ENCODE data around the gene CDC14A. TPM values are rescaled to one million over a fixed set of nuclear protein-coding genes. Genes with fewer than 3 reads are reported as not detected.

The CDC14A gene
- total and polyA plus RNA-seq, 2 of the 8 experiments (the other 6 are each of a cell fraction or from before 2014, with no cell fraction given) = 3.2 to 8.9 TPM

GRCh38 chr1:100545855-100546254, 193.5 kb downstream of the CDC14A start:
- H4K91ac ChIP-seq (replicated peaks; ENCODE audit: insufficient read length, low read length) = no peak overlapping the region
- no peak overlapping the region for H3K9ac ChIP-seq (replicated peaks in 1 of 4; ENCODE audit: extremely low read depth in 1 of 4, low read depth in 3 of 4, low read length in 3 of 4)
- H2BK15ac ChIP-seq (ENCODE audit: low read length) = no peak overlapping the region
- no peak overlapping the region for H3K14ac ChIP-seq (ENCODE audit: insufficient read length)
- H2BK12ac ChIP-seq (ENCODE audit: low read depth, low read length) = no peak overlapping the region
- TF ChIP-seq EP300 (IDR thresholded peaks at IDR 0.05; ENCODE audit: borderline replicate concordance in 1 of 2, low read depth in 2 of 2, low read length in 2 of 2) = no peak
- TF ChIP-seq GABPA (IDR thresholded peaks at IDR 0.05; ENCODE audit: borderline replicate concordance, insufficient read depth, low read length) = no peak
- H2BK5ac ChIP-seq (ENCODE audit: low read depth, low read length) = no peak overlapping the region
- H3K4me2 ChIP-seq (ENCODE audit: insufficient read depth in 1 of 2, low read depth in 2 of 2, low read length in 2 of 2) = no peak overlapping the region
- no peak overlapping the region for H3K23ac ChIP-seq (ENCODE audit: insufficient read length)
- no peaks in the 10 kb centered on the region for H3K4me1 ChIP-seq (replicated peaks in 1 of 4; ENCODE audit: control insufficient read depth in 3 of 4, insufficient read depth in 4 of 4, low read length in 3 of 4)
- H3K27me3 ChIP-seq (replicated peaks in 1 of 4; ENCODE audit: control insufficient read depth in 3 of 4, extremely low read depth in 1 of 4, insufficient read depth in 3 of 4, low read length in 3 of 4) = peaks cover 3 to 6% (median 5%) of the 10 kb centered on the region in 4 experiments; a peak in 6 of 7 replicates
- no peak overlapping the region for H3K4me3 ChIP-seq (ENCODE audit: extremely low read depth in 1 of 4, insufficient read depth in 2 of 4, low read depth in 3 of 4, low read length in 4 of 4)
- POLR2A ChIA-PET (ENCODE audit: partially characterized antibody) = no interaction called here
- H3K79me1 ChIP-seq (ENCODE audit: low read depth, low read length) = no peaks in the 10 kb centered on the region
- no peak overlapping the region for H3K56ac ChIP-seq (replicated peaks; ENCODE audit: insufficient read length, low read depth, low read length)
- no peaks in the 10 kb centered on the region for H3K79me2 ChIP-seq (ENCODE audit: control insufficient read depth in 1 of 2, insufficient read depth in 2 of 2, low read length in 2 of 2)
- no peaks in the 10 kb centered on the region for H4K20me1 ChIP-seq (replicated peaks in 1 of 2; ENCODE audit: control insufficient read depth in 1 of 2, insufficient read depth in 2 of 2, low read length in 2 of 2)
- FAIRE-seq = no peak
- no peak overlapping the region for H2BK20ac ChIP-seq (ENCODE audit: low read length)
- WGBS, 2 experiments (ENCODE audit: extremely low coverage in 1 of 2, insufficient coverage in 1 of 2, insufficient read length in 1 of 2, insufficient replicate concordance in 2 of 2, low coverage in 1 of 2, low lambda C conversion rate in 2 of 2, missing lambda C conversion rate in 1 of 2) = 89% methylated on average over 1 of the region's 1 CpG; no CpG with 5 or more reads in 1 of the 2 experiments
- H4K8ac ChIP-seq (ENCODE audit: extremely low read depth, insufficient read depth, low read length) = no peak overlapping the region
- no peaks in the 10 kb centered on the region for H3K23me2 ChIP-seq (ENCODE audit: low read depth, low read length)
- no peak overlapping the region for H2AFZ ChIP-seq (ENCODE audit: low read length)
- no peak overlapping the region for H3K18ac ChIP-seq (ENCODE audit: extremely low read depth, low read length)
- H3K4ac ChIP-seq (replicated peaks; ENCODE audit: insufficient read length, low read depth, low read length) = no peak overlapping the region
- H4K5ac ChIP-seq (ENCODE audit: insufficient read length, low read depth, low read length) = no peak overlapping the region
- H3K27ac ChIP-seq (ENCODE audit: low read depth, low read length) = no peak overlapping the region
- H2BK120ac ChIP-seq (replicated peaks; ENCODE audit: low read depth, low read length) = no peak overlapping the region
- H3K36me3 ChIP-seq (ENCODE audit: control insufficient read depth in 2 of 4, insufficient read depth in 4 of 4, low read length in 3 of 4) = no peaks in the 10 kb centered on the region
- peaks cover 3 to 4% of the 10 kb centered on the region in 2 experiments; a peak in 2 of 4 replicates for H3K9me3 ChIP-seq (ENCODE audit: insufficient read depth in 2 of 2, low read depth in 1 of 2, low read length in 1 of 2)
- no peak for DNase-seq (ENCODE audit: low read depth in 1 of 2, low spot score in 2 of 2)
- CTCF ChIA-PET (ENCODE audit: partially characterized antibody) = interaction anchor here (1.0 to 1.9 kb wide), 3 partner anchors 28 to 190 kb away, joined by 3 to 10 read pairs (median 3); no protein-coding TSS in a partner anchor
- H2AK5ac ChIP-seq (ENCODE audit: low read depth, low read length) = no peak overlapping the region

All from H1 (cell line).